ENCODE results near the gene SLC35F5. TPM values are rescaled to one million over a fixed set of nuclear protein-coding genes. Genes with fewer than 3 reads are reported as not detected.

Gene SLC35F5
- total RNA-seq, 2 experiments from 2014 or later, result 51.1 to 56.3 TPM

GRCh38 chr2:113703386-113704299 is 52.8 kb downstream of the SLC35F5 start:
- Histone ChIP-seq H3K27ac (ENCODE audit: low read depth, low read length, poor library complexity, severe bottlenecking) (no peak overlapping the region), H4K20me1 (ENCODE audit: insufficient read depth, low read length) (no peaks in the 10 kb centered on the region), H3K4me1 (ENCODE audit: insufficient read depth, low read length, poor library complexity, severe bottlenecking) (peaks cover 10% of the 10 kb centered on the region), H3K9me3 (ENCODE audit: low read length) (no peaks in the 10 kb centered on the region), H3K36me3 (ENCODE audit: insufficient read depth, low read length) (peaks cover 10% of the 10 kb centered on the region), H3K79me2 (ENCODE audit: insufficient read depth, low read depth, low read length) (no peaks in the 10 kb centered on the region), H3K9me2 (ENCODE audit: insufficient read depth, low read length) (no peaks in the 10 kb centered on the region), H2AFZ (ENCODE audit: low read length) (no peak overlapping the region), H3K4me2 (ENCODE audit: low read length) (no peak overlapping the region), H3K4me3 (ENCODE audit: low read depth, low read length, poor library complexity, severe bottlenecking) (no peak overlapping the region)
- ChIA-PET CTCF (ENCODE audit: unreplicated experiment) (no interaction called here), POLR2A (interaction anchor here (0.6 to 0.7 kb wide), 2 partner anchors 12 to 22 kb away, joined by 3 read pairs; no protein-coding TSS in a partner anchor)
- no peak for TF ChIP-seq CTCF (conservative IDR thresholded peaks at IDR 0.05; ENCODE audit: low read length)
- TF ChIP-seq EZH2phosphoT487 (IDR thresholded peaks at IDR 0.05; ENCODE audit: borderline replicate concordance, low read depth, low read length), result no peak
- intact Hi-C loops (cut with micrococcal nuclease; ENCODE audit: unreplicated experiment), result no loop called here
- BruUV-seq (replicated peaks), result no TSS peak
- no peak for DNase-seq (ENCODE audit: low spot score)

GRCh38 chr2:113700186-113700841 is 56.1 kb downstream of the SLC35F5 start:
- intact Hi-C loops (cut with micrococcal nuclease; ENCODE audit: unreplicated experiment), result no loop called here
- H2AFZ ChIP-seq (ENCODE audit: low read length), result peak overlapping the region; percentile 71
- no peaks in the 10 kb centered on the region for H3K79me2 ChIP-seq (ENCODE audit: insufficient read depth, low read depth, low read length)
- peak overlapping the region; percentile 13 for H3K4me3 ChIP-seq (ENCODE audit: low read depth, low read length, poor library complexity, severe bottlenecking)
- POLR2A ChIA-PET, result interaction anchor here (0.5 to 1.6 kb wide), 3 partner anchors 9 to 25 kb away, joined by 3 to 5 read pairs (median 3); no protein-coding TSS in a partner anchor
- H3K4me1 ChIP-seq (ENCODE audit: insufficient read depth, low read length, poor library complexity, severe bottlenecking), result peaks cover 10% of the 10 kb centered on the region
- BruUV-seq (replicated peaks), result no TSS peak
- no peak for TF ChIP-seq EZH2phosphoT487 (IDR thresholded peaks at IDR 0.05; ENCODE audit: borderline replicate concordance, low read depth, low read length)
- TF ChIP-seq CTCF (conservative IDR thresholded peaks at IDR 0.05; ENCODE audit: low read length), result peak; percentile 70
- H3K27ac ChIP-seq (ENCODE audit: low read depth, low read length, poor library complexity, severe bottlenecking), result no peak overlapping the region
- CTCF ChIA-PET (ENCODE audit: unreplicated experiment), result no interaction called here
- H3K4me2 ChIP-seq (ENCODE audit: low read length), result peak overlapping the region; percentile 35
- no peaks in the 10 kb centered on the region for H4K20me1 ChIP-seq (ENCODE audit: insufficient read depth, low read length)
- no peaks in the 10 kb centered on the region for H3K9me2 ChIP-seq (ENCODE audit: insufficient read depth, low read length)
- H3K36me3 ChIP-seq (ENCODE audit: insufficient read depth, low read length), result peaks cover 6% of the 10 kb centered on the region
- H3K9me3 ChIP-seq (ENCODE audit: low read length), result no peaks in the 10 kb centered on the region
- peak; percentile 77 for DNase-seq (ENCODE audit: low spot score)
